NCI-H1694 (cell line): Measurements from ENCODE around the gene PTGES3.
"Not testable (repeated sequence)": the region's sequence is repeated elsewhere in the genome, so short reads cannot be mapped to it uniquely, and the experiment has no call there.

Source experiments
- DNase-seq: peaks from one replicate; lab custom pipeline; 2025; lab: John Stamatoyannopoulos, UW

Gene PTGES3

DNA sequence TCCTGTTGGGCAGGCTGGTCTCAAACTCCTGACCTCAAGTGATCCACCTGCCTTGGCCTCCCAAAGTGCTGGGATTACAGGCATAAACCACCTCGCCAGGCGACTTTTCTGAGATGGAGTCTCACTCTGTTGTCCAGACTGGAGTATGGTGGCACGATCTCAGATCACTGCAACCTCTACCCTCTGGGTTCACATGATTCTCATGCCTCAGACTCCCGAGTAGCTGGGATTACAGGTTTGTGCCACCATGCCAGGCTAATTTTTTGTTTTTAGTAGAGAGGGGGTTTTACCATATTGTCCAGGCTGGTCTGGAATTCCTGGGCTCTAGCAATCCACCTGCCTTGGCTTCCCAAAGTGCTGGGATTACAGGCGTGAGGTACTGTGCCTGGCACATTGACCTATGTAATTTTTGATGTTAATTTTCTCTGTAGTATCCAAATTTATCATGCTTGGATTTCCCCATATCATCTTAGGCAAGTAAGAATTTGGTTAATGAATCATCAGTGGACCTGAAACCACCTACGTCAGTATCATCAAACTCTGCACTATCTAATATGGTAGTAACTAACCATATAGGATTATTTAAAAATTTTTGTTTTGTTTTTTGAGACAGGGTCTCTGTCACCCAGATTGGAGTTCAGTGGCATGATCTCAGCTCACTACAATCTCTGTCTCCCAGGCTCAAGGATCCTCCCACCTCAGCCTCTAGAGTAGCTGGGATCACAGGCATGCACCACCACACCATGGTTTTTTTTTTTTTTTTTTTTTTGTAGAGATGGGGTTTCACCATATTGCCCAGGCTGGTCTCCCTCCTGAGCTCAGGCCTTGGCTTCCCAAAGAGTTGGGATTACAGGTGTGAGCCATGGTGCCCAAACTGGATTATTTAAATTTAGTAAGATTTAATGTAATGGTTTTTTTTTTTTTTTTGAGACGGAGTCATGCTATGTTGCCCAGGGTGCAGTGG lies 30.4 kb downstream of the PTGES3 start:
- DNase-seq, result no peak

DNA sequence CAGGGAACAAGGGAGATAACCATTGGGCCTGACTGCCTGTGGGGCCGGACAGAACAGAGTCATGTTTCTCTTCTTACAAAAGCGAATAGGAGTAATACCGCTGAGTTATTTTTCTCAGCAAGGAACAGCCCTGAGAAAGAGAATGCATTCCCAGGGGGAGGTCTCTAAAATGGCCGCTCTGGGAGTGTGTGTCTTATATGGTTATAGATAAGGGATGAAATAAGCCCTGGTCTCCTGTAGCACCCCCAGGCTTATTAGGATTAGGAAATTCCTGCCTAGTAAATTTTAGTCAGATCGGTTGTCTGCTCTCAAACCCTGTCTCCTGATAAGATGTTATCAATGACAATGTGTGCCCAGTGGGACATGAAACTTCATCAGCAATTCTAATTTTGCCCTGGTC lies 34.3 kb downstream of the PTGES3 start:
- not testable (repeated sequence) for DNase-seq

DNA sequence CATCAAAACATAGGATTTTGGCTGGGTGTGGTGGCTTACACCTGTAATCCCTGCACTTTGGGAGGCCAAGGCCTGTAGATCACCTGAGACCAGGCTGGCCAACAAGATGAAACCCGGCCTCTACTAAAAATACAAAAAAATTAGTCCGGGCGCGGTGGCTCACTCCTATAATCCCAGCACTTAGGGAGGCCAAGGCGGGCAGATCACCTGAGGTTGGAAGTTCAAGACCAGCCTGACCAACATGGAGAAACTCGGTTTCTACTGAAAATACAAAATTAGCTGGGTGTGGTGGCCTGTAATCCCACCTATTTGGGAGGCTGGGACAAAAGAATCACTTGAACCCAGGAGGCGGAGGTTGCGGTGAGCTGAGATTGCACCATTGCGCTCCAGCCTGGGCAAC lies 40.1 kb downstream of the PTGES3 start:
- not testable (repeated sequence) for DNase-seq

DNA sequence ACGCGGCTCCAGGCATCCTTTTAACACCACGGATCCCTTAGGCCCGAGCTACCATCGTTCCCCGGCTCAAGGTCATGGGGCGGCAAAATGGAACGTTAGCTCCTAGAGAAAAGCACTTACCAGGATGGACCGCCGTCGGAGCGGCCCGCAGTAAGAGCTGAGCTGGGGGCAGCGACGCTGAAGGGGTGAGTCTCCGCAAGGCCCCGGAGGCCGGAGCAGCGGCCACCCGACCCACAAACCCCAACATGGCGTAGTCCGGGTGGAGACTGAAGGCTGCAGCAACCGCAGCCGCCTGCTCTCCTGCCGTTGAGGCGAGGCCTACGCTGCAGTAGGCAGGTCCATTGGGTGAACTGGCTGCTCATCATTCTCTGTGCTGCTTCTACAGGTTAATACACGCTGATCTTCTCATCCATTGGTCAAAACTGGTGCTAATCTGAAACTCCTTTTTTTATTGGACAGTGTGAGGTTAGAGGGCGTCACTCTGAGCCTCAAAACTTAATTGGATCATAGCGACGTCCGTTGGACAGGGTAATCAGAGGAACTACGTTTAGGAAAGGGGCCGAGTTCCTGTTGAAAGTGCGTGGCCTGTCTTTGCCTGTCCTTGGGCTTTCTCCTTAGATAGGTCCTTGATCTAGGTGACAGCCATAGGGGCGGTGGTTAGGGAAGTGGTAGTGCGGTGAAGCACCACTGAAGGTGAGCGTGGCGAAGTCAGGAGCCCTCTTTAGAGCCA lies 42.2 kb downstream of the PTGES3 start, which contains the start of gene ATP5F1B:
TSS of gene ATP5F1B (minus strand) at position 268 of the 730 bp plus-strand sequence. CDS start at position 247, 21 bp downstream.
- DNase-seq, result peak; percentile 99

DNA sequence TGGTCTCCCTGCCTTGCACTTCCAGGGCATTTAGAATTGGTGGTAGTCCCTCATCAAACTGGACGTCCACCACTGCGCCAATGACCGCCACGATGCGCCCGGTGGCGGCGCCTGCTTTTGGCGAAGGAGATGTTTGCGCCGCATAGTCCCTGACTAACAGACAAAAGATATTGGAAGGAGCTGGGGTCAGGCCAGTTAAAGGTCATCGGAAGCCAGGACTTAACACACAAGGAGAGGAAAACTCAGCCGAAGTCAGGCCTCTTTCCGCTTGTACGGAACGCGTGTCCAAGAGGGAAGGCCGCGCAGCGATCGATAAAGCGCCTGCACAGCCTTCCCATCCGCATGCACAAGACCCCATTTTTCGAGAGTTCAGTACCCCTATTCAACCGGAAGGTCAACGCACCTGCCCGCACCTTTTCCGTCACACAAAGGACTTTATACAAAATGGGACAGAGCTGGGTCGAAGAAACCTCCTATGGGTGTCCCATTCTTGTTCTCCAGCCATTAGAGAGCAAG lies 42.8 kb downstream of the PTGES3 start:
- no peak for DNase-seq

DNA sequence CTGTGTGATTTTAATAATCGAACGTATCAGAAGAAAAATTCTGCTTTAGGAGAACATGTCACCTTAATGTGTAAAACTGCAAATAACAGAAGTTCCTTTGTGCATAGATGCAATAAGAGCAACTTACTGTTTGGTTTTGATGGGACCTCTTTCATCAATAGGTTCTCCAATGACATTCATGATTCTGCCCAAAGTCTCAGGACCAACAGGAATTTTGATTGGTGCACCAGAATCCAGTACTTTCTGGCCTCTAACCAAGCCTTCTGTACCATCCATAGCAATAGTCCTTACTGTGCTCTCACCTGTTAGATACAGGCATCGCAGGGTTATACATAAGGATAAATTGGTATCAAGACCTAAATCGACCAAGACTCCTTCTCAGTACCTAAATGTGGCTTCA lies 43.4 kb downstream of the PTGES3 start:
- DNase-seq, result no peak

DNA sequence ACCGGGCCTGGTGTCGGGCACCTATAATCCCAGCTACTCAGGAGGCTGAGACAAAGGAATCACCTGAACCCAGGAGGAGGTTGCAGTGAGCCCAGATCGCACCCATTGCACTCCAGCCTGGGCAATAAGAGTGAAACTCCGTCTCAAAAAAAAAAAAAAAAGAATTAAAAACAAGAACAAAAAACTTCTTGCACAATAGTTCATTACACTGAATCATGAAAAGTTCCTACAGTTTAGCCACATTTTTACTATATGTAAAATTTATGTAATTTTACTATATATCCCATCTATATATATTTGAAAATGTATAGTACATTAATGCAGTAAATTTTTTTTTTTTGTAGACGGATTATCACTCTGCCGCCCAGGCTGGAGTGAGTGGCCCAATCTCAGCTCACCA lies 46.9 kb downstream of the PTGES3 start:
- DNase-seq, result no peak

DNA sequence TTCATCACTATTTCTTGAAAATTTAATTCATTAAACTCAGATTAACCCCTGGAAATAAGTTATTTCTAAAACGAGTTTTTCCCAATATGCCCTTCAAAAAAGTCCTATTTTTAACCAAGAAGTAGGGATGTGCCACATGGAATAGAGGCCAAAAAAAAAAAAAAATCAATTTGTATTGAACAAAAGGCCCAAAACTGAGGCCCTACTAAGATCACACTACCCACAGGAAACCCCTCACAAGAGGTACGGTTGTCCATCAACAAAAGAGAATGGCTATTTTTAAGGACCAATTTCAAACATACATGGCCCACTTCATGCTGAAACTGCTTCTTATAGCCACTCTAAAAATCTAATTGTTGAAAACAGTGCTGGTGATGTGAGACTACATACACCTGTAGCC lies 50.5 kb downstream of the PTGES3 start:
- DNase-seq, result no peak

DNA sequence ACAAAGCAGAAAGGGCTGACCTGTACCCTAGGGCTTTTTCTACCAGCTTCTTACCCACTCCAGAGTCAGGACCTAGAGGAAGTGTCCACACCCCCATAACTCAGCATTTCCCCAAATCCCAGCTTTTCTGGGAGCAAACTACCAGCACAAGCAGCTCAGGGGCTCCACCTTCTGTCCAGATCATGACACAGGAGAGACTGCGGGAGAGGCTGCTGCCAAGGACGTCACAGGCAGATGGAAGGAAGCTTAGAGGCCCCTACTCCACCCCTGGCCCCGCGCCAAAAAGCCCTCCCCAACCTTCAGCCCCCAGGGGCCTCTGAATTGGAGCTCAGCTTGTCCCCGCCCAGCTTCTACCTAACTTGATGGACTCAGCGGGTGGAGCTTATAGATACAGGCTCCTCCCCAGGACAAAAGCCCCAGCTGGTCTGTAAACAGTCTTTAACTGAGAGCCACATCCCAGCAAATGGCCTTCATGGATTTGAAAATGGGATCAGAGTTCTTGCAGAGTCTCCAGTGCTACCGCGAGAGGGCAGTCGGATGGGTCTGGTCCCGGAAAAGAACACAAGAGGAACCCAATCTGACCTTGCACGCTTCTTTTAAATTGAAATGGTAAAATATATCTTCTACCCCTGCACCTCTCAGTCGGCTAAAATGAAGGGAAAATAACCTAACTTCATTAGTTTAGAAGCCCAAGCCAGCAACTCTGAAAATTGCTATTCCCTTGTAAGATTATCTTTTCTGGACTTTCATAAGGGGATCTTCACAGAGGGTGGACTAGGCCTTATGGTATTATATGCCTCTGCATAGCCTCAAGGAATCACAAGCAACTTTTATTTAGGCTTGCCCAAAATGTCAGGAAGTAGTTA lies 51.2 kb downstream of the PTGES3 start:
- DNase-seq, result peak; percentile 98

DNA sequence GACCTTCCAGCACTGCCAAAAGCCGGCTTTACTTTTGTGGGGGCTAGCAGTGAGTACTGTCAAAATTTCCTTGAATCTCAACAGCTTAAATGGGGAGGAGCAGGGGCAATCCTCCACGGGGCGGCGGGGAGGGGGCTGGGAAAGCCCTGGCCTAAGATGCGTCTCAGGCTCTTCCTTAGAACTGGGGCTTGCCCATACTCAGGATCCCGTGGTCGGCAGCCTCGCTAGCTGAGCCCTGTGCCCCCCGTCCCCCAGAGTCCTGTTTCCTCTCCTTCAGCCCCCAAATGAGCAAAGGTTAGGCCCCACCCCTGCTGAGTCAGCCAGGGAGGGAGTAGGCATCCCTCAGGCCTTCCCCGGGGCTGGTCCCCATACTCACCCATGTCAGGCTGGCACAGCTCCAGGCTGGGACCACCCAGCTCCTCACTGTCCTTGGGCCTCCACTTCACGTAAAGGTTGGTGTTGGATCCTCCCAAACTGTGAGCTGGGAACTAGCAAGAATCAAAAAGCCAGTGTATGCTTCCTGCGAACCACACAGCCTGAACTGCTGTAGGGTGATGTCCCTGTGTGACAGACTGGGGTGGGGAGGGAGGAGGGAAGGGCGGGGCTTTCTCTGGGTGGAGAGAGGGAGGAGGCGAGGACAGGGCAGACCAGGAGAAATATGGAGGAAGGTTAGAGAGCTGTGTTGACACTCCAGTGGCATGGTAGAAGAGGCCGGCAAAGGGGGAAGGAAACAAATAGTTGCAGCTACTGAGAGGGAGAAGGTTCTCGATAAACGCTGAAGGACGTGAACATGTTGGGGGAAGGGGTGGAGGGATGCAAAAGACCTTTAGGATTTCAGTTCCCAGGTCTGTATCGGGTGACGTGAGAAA lies 52.0 kb downstream of the PTGES3 start:
- peak; percentile 64 for DNase-seq

DNA sequence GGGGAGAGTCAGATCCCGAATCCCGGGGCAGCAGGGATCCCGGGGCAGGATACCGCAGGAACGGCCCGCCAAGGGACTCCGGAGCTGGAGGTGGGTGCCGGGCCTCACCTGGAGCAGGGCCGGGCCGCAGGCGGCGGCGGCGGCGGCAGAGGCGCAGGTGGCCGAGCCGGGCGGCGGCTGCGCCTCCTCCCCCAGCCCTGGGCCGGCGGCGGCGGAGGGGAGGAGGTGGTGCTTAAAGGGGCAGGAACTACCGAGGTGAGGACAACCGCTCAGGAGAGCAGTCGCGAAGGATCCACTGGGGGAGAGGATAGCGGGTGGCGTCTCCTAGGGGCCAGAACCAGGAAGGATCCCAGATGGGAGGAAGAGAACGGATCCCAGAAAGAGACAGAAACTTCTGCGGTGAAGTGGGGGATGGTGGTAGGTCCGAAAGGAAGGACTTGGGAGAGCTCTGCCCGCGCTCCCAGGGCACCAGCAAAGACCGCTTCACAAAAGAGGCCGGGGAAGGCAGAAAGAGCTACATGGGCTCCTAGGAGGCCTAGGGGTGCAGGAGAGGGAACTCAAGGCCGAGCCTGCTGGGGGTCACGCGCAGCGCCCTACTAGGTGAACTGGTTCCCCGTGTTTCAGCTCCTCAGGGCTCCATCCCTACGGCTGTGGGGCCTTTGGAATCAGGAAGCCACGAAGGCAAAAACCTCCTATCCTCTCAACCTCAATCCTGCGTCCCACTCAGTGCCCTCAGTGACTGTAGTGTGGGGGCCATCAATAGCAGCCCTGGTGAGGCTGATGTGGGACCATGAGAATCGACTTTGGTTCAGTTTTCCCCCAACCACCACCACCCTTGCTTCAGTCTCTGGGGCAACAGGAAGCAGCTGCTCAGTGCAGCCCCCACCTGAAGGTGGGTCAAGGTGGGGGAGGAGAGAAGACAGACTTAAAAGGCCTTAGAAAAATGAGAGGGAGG lies 53.0 kb downstream of the PTGES3 start:
- peak; percentile 21 for DNase-seq

DNA sequence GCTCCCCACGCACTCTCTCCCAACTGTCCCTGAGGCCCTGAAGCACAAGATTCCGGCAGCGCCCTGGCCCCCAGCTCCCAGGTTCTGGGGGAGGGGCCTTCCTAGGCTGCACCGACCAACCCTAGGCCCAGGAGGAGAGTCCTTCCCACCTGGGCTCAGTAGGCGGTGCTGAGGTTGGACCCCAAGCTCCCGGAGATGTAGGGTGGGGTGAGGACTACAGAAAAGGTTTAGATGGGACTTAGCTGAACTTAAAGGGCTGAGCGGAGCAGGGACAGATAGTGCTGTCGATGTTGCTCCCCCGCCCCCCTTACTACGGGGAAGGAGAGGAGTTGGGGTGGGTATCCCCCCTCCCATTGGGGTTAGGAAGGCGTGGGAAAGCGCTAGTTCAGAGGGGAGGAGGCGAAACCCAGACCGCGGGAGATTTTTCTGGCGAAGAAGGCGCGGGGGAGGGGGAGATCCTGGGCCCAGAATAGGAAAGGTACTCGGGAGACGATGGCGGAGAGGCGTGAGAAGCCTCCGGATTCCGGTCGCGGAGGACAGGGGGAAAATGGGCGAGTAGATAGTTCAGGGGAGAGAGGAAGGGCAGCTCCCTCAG lies 53.7 kb downstream of the PTGES3 start:
- no peak for DNase-seq

DNA sequence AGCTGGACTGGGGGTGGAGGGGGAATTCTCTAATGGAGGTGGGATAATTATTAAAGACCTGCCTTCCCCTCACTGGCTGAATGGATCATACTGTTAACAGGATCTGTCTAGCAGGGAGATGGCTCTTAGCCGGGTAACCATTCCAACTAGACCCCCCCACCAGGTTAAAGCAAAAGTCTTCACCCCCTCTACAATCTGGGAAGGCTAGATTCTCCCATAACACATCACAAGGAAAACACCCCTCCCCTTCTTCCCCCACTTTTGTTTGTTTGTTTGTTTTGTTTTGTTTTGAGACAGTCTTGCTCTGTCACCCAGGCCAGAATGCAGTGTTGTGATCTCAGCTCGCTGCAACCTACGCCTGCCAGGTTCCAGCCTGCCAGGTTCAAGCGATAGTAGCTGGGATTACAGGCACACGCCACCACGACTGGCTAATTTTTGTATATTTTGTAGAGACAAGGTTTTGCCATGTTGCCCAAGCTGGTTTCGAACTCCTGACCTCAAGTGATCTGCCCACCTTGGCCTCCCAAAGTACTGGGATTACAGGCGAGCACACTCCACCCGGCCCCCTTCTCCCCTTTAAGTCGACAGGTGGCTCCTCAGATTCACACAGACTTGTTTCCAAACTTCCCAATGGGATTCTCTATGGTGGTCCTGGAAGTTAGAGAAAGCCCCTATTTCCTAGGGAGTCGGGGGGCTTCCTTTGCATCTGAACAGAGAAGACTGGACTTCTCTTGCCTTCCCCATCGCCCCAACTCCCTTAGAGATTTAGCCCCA lies 54.4 kb downstream of the PTGES3 start:
- DNase-seq, result no peak

DNA sequence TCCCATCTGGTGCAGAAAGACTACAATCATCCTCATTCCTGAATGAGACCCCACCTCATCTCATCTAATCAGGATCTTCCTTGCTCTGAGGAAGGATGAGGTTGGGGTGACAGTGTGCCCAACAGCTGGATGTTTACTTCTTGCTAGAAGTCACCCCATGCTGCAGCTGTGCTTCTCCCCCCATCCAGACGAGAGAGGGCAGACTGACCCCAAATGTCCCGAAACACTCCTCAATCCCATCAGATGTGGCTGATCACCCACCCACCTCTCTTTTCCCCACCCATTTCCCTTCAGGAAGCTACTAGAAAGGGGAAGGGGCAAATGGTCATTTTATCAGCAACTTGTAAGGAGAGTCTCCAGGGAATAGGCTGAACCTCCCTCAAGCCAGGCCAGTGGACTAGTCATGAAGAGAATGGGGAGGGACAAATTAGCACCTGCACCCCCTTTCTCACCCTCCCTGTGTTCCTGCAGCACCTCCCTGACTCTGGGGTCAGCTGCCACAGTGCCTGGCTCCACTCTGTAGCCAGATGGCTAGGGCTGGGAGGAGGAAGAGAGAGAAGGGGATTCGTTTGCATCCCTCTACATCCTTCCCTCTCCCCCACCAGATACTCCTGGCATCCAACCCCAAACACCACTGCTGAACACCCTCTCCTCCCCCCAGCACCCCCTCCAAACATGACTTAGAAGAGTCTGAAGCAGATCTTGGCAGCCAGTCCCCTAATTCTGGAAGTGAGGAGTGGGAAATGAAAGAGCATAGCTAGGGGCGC lies 55.2 kb downstream of the PTGES3 start:
- DNase-seq, result no peak

DNA sequence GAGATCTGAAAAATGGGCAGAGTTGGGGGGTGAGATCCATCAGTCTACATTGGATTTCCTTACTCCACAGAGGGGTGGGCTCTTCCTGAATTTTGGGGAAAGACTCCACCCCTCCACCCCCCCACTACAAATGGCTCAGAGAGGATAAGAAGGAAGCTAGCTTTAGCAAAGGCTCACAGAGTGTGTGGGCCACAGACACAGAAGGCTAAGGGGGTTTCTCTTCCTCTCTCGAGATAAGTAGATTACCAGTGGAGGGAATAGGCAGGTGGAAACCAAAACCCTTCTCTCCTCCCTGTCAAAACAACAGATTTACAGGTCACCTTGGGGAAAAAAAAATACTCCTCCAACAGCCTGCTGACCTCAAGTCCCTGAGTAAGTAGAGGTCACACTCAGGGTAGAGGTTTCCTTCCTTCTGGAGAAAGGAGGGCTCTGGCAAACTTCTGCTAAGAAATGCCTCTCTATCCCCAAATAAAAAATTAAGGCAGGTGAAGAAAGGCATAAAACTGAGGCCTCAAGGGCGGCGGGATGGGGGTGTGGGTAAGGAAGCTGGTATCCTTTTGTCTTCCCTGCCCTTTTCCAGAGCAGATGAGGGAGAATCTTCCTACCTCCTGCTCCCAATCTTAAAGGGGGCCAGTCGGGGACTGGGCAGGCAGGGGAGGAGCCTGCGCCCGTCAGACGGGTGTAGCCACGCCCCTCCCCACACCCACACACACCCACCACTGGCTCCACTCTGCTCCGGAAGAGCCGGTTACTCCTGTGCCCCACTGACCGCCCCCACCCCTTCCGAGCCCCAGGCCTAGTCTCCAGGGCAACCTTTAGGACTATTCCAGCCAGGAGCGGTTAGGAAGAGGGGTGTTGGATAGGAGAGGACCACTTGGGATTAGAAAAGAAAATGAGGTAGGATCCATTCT lies 56.0 kb downstream of the PTGES3 start:
- no peak for DNase-seq

DNA sequence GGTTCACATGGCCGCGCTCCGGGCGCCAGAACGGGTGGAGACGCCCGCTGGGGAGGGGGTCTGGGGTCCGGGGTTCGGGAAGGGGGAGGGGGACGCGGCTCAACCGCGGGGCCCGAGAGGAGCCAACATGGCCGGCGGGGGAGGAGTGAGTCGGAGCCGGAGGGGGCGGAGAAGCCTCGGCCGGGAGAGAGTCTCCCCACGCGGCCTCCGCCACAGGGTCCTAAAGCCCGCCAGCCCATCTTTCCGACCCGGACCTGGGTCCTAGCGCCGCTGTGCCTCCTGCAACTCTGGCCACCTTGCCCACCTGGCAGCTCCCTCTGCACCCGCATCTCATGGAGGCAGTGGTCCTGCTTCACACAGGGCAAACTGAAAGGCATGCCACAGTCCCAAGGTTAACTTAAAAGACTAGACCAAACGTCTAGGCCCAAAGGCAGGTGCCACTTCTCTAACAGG lies 57.9 kb downstream of the PTGES3 start, which contains the start of gene BAZ2A:
TSS of gene BAZ2A (minus strand) at position 147 of the 453 bp plus-strand sequence. CDS start 12,796 bp downstream, outside the sequence.
- DNase-seq, result peak; percentile 50
